ENCODE measurements around the gene ALK.

- TF ChIP-seq POLR2AphosphoS5 (IDR thresholded peaks at IDR 0.05; ENCODE audit: low read depth, low read length) (no peak), TAF1 (IDR thresholded peaks at IDR 0.05; ENCODE audit: borderline replicate concordance, insufficient read depth, low read length) (no peak)
These were observed 14.6 kb upstream of the ALK start for GRCh38 chr2:29936020-29936419.
